Esophagus squamous epithelium (tissue), 4 donors: ENCODE measurements around the gene GAS2L1.

ENCODE experiments used
- CTCF ChIP-seq, 6 experiments: fragments of 450-650 bp in 4 of 6; fragments of 200-600 bp in 2 of 6; sonication (generic) in 2 of 6; IDR thresholded peaks; one replicate each; pipeline ENCODE4 v1.5.1; 2016 to 2019; ENCODE audit warnings: antibody characterized with exemption in 6 of 6, mild to moderate bottlenecking in 4 of 6, moderate library complexity in 4 of 6
- POLR2A ChIP-seq, 4 donors: fragments of 450-650 bp; IDR thresholded peaks; one replicate each; pipeline ENCODE4 v1.6.1; 2017; ENCODE audit warnings: antibody characterized with exemption in 4 of 4, mild to moderate bottlenecking in 4 of 4, moderate library complexity in 3 of 4

GRCh38 chr22:29327089-29327764, 20.8 kb downstream of the GAS2L1 start:
- TF ChIP-seq CTCF (IDR thresholded peaks at IDR 0.05): no peak
- TF ChIP-seq POLR2A (IDR thresholded peaks at IDR 0.05): no peak
